Measurements from ENCODE around the gene PRELP.
"Not testable (repeated sequence)": the region's sequence is repeated elsewhere in the genome, so short reads cannot be mapped to it uniquely, and the experiment has no call there.

DNA sequence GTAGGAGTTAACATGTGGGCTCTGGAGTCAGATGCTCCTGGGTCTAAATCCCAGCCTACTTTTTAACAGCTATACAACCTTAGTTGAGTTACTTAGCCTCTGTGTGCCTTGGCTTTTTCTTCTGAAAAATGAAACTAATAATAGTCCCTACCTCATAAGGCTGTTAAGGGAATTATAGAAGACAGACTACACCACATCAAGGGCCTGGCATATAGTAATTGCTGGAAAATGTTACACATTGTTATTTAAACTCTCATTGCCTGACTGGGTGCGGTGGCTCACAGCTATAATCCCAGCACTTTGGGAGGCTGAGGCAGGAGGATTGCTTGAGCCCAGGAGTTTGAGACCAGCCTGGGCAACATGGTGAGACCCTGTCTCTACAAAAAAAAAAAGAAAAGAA lies 28.0 kb upstream of the PRELP start:
- TF ChIP-seq EP300, POLR2A (IDR thresholded peaks at IDR 0.05): not testable (repeated sequence)
